HG03558 (cell line): ENCODE results near the gene FAM193A.
A peak's percentile ranks its signal among the peaks of the same experiment; 100 is the strongest.

Source experiments
- ATAC-seq: cut with Tn5 transposase; IDR thresholded peaks from one replicate; pipeline ENCODE4 v1.9.1; 2021; ENCODE audit warnings: moderate number of reproducible peaks; ENCODE audit not compliant: unreplicated experiment; ENCODE audit errors: extremely low read depth

The FAM193A gene

DNA sequence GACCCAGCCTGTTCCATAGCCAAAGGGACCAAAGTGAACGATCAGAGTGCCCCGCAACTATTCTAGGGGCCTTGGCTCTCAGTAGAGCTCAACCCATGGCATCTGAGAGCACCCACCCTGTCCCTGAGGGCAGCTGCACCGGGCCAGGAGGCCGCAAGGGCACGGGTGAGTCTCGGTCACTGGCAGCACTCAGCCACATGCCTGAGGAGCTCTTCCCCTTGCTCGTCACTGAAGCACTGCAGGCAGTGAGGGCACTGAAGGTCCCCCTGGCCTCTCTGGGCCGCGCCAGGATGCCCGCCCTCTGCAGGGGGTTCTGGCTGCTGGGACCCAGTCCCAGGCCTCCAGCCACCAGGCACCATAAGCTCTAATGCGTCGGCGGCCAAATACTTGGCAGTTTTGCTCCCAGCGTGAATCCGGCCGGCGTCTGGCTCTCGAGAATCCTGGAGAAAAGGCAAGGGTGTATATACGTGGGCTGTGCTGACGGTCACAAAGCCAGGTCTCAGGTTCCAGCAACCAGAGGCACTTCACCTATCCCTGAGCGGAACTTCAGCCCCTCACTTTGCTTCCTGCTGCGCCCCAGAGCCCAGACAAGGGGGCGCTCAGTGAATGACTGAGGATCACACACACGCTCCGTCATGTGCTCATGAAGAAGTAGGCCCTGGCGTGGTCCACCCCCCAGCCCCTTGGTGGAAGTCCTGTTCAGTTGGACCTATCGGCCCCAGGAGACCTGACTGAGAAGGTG is 205.8 kb downstream of the FAM193A start:
- ATAC-seq, result no peak

DNA sequence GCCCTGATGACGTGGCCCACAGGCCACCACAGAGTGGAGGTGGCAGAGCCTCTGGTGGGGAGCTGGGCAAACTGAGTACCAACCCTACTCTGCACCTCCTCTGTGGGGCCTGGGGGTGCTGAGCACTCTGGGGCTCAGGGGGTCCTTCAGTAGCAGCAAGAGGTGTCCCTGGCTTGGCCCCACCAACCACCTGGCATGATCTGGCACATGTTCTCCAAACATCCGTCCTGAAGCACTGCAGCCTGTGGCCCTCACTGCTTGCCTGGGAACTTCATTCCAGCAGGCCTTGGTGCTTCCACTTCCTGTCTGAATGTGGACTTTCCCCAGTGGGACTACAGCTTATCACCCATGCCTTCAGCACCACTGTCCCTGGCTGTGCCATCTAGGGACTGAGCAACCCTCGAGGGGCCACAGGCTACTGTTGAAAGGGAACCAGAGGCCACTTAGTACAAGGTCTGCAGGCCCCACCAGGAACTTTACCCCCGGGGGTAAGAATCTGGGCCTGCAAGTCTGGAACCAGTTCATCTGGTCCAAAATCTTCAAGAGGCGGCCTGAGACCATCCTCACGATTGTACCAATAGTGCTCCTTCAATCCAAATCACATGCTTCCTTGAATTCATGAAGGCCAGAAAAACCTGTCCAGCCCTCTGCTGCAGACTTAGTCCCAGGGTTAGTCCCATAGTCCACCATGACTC is 206.5 kb downstream of the FAM193A start:
- ATAC-seq, result no peak

DNA sequence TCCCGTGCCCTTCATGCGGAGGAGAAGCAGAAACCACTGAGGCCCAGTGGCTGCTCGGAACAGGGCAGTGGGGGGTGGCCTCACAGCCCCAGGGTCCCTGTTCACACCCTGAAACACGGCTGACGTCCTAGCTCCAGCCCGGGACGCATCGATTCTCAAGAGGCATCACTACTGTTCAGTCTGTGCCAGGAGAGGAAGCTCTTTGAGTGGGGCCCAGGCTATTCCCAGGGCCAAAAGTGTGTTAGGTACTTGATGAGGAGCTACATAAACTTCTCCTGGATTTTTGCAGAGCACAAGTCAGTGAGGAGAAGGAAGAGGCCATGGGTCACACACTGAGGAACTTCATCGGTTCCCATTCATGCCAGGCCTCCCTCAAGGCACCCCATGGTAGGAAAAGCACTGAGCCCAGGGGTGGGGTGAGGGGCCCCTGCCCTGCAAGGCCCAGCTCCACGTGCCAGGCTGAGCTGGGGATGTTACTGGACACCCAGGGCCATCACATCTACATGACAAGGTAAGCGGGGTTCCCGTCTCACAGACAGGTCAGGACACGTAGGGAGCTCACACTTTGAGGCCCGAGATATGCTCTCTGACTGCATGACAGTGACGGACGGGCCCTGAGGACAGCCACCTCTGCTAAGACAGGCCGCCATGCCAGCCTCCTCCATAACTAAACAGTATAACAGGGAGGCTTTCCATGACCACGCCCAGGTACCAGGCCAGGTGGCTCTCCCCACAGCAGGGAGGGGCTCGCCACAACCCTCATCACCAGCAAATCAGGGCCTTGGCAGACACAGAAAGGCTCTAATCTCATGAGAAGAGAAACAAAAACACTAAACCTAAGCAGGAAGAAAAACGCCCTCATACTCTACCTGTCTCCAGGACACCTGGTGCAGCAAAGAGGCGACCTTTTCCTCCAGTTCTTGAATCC is 207.3 kb downstream of the FAM193A start:
- ATAC-seq, result no peak

DNA sequence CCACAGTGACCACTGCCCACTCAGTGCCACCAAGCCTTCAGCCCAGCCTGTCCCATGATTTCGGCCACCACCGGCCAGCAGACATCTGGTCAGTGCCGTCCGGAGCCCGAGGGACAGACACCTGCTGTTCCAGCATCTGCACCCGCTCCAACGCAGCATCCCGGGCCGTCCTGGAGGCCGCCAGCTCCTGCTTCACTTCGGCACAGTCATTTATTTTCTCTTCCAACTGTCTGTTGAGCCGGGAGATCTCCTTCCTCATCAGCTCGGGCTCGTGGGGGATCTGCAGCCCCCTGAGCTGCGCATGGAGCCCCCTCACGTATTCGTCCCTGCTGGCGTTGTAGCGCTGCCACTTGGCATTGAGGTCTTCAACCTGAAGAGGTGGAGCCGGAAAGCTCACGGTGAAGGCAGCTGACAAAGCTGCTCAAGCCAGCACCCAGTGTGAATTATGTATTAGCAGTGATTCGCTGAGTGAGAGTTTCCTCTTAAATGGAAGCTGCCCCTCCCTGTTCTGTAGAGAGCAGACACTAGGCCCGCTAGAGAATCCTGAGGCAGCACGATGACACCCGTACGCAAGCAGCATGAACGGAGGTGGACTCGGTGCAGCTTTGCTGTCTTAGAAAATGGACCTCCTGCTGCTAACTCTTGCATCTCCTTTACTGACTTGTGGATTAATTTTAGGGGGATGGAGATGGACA is 208.3 kb downstream of the FAM193A start:
- ATAC-seq, result no peak

DNA sequence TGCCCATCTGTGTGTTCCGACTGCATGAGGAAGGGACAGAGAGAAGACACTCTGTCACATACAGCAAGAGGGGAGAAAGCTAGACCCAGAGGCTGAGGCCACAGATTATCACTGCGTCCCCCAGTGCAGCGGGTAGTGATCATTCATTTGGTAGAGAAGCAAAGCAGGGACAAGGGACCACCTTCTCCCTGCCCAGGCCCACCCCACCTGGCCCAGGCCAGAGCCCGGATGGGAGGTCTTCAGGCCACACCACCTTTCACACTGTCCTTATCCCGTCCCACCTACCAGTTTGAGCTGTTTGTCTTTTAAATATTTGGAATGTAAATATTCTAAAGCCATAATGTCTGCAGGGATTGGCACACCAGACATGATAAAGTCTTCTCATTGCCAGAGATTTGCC is 209.1 kb downstream of the FAM193A start:
- no peak for ATAC-seq

DNA sequence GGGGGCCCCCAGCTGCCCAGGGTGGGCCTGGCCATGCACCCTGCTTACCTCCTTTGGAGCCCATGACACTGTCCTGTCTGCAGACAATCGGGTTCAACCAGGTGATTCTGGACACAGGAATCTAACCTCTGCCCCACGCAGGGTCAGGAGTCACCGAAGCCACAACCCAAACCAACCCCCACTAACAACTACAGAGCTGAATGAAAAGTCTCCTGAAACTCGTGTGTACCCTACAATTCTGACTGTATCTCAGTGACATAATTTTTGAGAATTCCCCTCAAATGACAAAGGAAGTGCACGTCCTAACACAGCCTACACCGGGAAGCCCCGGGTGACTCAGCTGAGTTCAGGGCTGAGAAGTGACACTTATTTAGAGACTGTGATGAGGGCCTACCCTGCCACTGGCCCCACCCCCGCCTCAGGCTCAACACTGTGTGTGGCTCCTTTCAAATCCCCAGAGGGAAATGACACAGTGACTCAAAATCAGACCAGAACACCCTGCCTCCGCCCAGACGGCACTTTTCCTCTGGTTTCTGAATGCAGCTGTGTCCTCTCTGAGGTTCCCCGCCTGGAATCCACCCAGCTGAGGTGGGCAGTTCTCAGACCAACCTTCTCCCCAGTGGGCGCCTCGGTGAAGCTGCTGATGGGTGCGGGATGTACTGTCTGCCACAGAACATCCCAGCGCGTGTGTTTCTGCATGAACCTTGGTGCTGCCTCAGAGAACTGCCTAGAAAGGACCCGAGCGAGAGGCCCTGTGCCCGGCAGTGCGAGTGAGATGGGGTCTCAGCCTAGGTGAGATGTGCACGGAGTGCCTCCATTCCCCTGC is 209.7 kb downstream of the FAM193A start:
- ATAC-seq, result peak; percentile 89

DNA sequence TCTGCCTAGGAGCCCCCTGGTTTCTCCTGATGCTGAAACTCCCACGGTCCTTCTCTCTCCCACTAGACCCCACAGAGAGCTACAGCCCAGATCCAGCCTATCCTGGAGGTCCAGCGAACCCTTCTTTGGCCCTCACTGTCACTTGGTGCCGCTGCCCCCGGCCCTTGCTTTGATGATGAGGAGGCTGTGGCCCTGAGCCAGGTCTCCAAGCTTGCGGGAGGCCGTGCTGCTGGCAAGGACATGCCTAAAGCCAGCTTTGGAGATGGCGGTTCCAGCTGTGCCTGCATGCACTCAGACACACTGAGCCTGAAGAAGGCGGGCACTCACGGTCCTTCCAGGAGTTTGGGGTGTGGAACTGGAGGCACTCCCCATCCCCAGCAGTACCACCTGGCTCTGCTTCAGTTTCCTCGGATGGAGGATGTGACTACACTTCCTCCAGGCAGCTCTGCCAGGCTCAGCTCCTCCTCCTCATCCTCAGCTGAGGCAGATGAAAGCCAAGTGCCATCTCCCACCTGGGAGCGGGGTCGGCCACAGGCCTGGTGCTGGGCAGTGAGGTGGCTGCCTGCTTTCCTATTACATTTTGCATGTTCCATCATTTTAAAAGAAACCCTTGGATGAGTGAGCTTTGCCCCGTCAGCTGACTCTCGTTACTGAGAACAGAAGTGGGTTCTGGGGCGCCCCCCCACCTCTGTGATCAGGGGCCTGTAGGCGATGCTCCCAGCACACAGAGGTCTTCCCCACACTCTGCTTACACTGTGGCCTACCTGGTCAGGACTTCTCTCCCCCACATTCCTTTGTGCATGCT is 210.6 kb downstream of the FAM193A start:
- no peak for ATAC-seq

DNA sequence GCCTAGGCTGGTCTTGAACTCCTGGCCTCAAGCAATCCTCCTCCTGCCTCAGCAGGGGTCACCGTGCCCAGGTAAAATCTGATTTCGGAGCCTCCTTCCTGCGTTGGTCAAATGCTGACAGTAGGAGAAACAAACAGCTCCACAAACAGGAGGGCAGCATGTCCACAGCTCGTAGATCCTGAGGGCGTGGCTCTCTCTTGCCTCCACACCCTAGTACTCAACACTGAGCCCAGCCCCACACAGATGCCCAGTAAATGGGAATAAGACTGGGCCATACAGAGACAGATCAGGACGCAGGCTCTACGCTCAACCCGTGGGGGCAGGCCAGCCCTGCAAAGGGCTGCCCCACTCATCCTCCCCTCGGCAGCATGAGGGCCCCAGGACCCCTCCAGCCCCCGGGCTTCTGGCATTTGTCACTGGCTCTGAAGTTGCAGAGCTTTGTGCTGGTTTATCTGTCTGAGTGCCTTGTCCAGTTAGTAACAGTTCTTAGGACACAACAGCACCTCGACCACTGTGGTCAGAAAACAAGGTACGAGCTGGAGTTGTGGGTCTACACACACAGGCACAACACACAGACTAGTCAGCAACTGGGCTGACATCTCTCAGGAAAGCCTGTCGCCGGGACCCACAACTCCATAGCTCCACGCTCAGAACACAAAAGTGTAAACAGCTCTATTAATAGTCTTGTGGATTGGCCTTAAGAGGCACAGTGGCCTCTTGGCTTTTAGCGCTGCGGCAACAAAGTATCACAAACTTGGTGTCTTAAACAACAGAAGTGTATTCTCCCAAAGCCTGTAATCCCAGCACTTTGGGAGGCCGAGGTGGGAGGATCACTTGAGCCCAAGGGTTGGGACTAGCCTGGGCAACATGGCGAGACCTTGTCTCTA is 214.5 kb downstream of the FAM193A start:
- ATAC-seq, result no peak

DNA sequence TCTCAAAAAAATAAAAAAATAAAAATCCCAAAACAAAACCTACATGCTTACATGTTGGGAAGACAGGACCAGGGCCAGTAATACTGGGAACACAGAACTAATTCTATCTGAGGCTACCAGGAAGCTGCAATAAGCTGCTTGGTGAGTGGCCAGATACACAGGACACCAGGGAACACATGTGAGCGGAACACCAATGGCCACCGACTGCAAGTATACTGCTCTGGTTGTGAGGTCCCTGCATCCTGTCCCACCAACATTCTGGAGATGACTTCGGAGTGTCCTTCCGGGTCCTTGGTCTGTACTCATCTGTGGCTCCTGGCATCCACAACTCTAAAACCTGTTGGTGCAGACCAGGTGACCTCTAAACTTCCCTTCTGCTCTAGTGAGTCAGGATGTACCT is 217.0 kb downstream of the FAM193A start:
- no peak for ATAC-seq

DNA sequence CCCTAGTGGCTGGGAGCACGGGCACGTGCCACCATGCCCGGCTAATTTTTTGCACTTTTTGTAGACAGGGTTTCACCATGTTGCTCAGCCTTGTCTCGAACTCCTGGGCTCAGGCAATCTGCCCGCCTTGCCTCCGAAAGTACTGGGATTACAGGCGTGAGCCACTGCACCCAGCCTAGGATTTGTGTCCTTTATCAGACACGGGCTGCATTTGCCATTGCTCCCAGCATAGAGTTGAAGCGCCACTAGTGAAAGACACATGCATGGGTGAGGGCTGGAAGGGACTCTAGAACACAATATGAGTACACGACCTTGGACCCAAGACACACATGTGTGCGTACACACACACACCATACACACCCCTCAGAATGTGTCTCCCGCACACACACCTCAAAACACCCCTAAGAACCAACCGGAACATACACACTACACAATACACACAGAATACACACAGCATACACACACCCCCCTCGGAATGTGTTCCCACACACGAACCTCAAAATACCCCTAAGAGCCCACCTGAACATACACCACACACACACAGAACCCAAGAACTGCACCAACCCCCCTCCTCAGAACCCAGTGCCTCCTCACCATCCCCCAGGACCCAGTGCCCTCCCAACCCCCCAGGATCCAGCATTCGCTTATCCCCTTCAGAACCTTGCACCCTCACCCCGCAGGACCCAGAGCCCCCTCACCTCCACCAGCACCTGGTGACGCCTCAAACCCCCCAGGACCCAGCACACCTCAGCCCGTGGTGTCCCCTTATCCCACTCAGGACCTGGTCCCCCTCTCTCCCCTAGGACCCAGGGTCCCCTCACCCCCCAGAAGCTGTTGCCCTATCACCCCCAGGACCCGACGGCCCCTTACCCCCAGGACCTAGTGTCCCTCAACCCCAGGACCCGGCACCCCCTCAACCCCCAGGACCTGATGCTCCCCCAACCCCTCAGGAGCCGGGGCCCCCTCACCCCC is 218.7 kb downstream of the FAM193A start:
- no peak for ATAC-seq

DNA sequence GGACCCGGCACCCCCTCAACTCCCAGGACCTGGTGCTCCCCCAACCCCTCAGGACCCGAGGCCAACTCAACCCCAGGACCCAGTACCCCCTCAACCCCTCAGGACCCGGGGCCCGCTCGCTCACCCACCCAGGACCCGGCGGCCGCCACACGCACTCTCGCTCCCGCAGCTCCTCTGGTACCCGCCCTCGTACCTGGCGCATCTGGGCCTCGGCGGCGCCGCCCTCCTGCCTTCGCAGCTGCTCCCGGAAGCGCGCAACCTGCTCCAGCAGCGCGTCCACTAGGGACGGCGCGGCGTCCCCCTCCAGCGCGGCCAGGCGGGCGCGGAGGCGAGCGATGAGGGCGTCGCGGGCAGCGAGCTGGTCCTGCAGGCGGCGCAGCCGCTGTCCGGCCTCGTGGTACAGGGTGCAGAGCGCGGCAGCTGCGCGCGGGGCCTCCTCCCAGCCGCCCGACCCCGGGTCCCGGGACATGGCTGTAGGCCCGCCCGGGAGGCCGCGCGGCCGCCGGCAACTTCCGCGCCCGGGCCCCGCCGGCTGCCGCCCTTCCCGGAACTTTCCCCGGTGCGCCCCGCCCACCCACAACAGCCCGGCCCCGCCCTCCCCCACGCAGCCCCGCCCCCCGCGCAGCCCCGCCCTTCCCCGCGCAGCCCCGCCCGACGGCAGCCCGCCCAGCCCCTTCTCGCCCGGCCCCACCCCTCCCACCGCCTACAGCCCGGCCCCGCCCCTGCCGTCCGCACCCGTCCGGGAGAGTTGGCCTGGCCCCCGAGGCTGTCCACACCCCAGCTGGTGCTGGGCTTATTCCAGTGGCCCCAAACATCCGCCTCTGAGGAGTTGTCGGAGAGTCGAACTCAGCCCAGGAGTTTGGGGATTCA is 219.6 kb downstream of the FAM193A start, which contains the start of gene TNIP2:
TSS of gene TNIP2 (minus strand) at position 516 of the 870 bp plus-strand sequence. CDS start at position 469, 47 bp downstream.
- no peak for ATAC-seq

DNA sequence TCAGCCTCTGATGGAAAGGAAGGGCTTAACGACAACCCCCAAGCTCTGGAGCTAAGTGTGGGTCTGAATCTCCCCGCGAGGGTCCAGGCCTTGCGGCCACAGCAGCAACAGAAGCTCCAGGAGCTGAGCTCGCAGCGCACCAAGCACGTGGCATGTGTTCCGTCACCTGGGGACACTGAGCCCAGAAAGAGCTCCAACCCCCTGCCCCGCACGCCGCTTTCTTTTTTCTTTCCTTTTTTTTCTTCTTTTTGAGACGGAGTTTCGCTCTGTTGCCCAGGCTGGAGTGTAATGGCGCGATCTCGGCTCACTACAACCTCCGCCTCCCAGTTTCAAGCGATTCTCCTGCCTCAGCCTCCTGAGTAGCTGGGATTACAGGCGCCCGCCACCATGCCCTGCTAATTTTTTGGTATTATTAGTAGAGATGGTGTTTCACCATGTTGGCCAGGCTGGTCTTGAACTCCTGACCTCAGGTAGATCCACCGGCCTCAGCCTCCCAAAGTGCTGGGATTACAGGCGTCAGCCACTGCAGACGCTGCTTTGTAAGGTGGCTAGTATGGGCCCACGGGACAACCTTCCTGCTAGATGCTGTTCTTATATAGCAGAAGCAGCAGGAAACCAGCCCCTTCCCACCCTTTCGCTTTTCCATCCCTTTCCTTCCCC is 220.4 kb downstream of the FAM193A start:
- no peak for ATAC-seq

DNA sequence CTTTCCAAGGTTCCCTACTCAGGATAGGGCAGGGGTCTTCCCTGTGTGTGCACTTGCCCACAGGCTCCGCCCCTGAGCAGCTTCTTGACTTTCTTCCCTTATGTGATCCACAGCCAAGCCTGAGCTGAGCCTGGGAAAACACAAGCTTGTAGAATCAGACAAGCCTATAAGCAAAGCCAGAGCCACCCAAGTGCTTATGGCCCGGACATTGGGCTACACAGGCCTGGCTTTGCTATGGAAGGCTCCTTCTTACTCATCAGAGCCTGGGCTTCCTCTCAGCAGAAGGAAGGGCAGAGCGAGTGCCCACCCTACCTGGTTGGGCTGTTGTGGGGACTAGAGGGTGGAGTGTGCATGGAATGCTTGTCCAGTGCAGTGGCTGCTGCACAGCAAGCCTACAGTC is 221.0 kb downstream of the FAM193A start:
- no peak for ATAC-seq

DNA sequence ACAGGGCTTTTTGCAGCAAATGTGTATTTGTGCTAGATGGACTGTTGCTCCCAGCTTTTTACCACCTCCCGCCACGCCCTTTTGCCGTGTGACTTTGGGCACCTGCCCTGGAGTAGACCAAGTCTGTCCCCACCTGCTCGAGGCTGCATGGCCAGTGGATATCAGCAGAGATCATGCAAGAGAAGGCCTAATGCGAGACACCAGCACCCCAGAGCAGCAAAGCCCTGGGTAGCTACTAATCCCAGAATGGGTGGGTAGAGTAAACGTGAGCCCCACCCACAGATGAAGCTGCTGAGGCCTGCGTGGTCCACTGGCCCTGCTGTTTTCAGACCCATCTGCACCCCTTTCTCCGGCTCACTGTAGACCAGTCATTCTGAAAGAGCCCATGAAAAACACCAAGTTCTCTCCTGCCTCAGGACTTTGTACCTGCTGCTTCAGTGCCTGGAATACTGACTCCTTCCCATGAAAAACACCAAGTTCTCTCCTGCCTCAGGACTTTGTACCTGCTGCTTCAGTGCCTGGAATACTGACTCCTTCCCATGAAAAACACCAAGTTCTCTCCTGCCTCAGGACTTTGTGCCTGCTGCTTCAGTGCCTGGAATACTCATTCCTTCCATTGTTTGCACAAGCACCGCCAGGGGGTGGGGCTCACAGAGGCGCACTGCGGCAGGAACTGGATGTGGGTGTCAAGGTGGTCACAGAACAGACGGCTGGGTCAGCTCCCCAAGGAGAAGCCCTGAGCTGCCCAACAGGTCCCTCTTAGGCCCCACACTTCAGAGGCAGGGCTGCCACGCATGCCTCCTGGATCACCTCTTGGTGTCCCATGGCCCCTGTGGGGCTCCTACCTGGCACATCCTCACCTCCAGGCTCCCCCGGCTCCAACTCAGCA is 224.8 kb downstream of the FAM193A start:
- no peak for ATAC-seq
